HG03097 (cell line): Measurements from ENCODE around the gene SLC1A5.

ENCODE experiments used
- ATAC-seq: cut with Tn5 transposase; IDR thresholded peaks from one replicate; pipeline ENCODE4 v1.9.1; 2021; ENCODE audit not compliant: unreplicated experiment, low FRiP score

The SLC1A5 gene

GRCh38 chr19:46726971-46727501 lies 61.4 kb downstream of the SLC1A5 start:
- no peak for ATAC-seq

GRCh38 chr19:46726551-46726950 lies 61.8 kb downstream of the SLC1A5 start:
- no peak for ATAC-seq

GRCh38 chr19:46725859-46726393 lies 62.5 kb downstream of the SLC1A5 start:
- ATAC-seq, result no peak

GRCh38 chr19:46725036-46725820 lies 63.2 kb downstream of the SLC1A5 start:
- no peak for ATAC-seq
